Spleen (tissue), 7 donors: ENCODE measurements around the gene USP37.

Experiments used
- CTCF ChIP-seq, 11 experiments: fragments of 200-600 bp in 7 of 11; fragments of 450-650 bp in 4 of 11; sonication (generic) in 4 of 11; IDR thresholded peaks in 8 of 11; conservative IDR thresholded peaks in 3 of 11; 1 replicate in 7 of 11; 2 replicates in 4 of 11; pipeline versions ENCODE4 v1.4.0 to v1.8.0; 2016 to 2021; ENCODE audit warnings: antibody characterized with exemption in 11 of 11, inconsistent platforms in 4 of 11, mild to moderate bottlenecking in 1 of 11
- POLR2A ChIP-seq, 3 donors: fragments of 450-650 bp; IDR thresholded peaks; one replicate each; pipeline ENCODE4 v1.5.1; 2017; ENCODE audit warnings: antibody characterized with exemption in 3 of 3, mild to moderate bottlenecking in 1 of 3
- POLR2AphosphoS5 ChIP-seq, 3 donors: sonication (generic); formaldehyde crosslinking; IDR thresholded peaks; one replicate each; pipeline ENCODE4 v1.5.1; 2017; ENCODE audit warnings: antibody characterized with exemption in 3 of 3
- donor health status: DM: no; HTN: no; CAD: no; lungs with moderate emphysema.
- donor health status: DM: no; HTN: no; CAD: no.
- donor health status: DM: no; HTN: no; CAD: no.

- TF ChIP-seq CTCF (IDR thresholded peaks at IDR 0.05 in 8 of 11, conservative IDR thresholded peaks at IDR 0.05 in 3 of 11) (no peak), POLR2AphosphoS5 (IDR thresholded peaks at IDR 0.05) (no peak), POLR2A (IDR thresholded peaks at IDR 0.05) (no peak)
Measured at GRCh38 chr2:218437969-218438368, 130.2 kb downstream of the USP37 start.
